Ectodermal cell (in vitro differentiated cells): Measurements from ENCODE around the gene SLC26A8.
A peak's percentile ranks its signal among the peaks of the same experiment; 100 is the strongest.
"Not testable (repeated sequence)": the region's sequence is repeated elsewhere in the genome, so short reads cannot be mapped to it uniquely, and the experiment has no call there.

Experiments used
- H3K27ac ChIP-seq: 2 replicates; pipeline ENCODE4 v1.7.0; 2013; ENCODE audit warnings: mild to moderate bottlenecking, low read depth, low read length; ENCODE audit not compliant: insufficient read depth, poor library complexity, severe bottlenecking
- H3K27me3 ChIP-seq: 2 replicates; pipeline ENCODE4 v1.7.0; 2013; ENCODE audit warnings: mild to moderate bottlenecking, low read length; ENCODE audit not compliant: insufficient read depth, control insufficient read depth, poor library complexity, severe bottlenecking
- H3K36me3 ChIP-seq: one replicate; pipeline ENCODE4 v1.7.0; 2013; ENCODE audit warnings: low read length; ENCODE audit not compliant: control insufficient read depth, insufficient read depth
- H3K4me1 ChIP-seq: one replicate; pipeline ENCODE4 v1.7.0; 2013; ENCODE audit warnings: low read length; ENCODE audit not compliant: control insufficient read depth, insufficient read depth
- H3K4me3 ChIP-seq: 2 replicates; pipeline ENCODE4 v1.7.0; 2013; ENCODE audit warnings: low read depth, low read length, control low read depth; ENCODE audit not compliant: insufficient read depth
- H3K9me3 ChIP-seq: 2 replicates; pipeline ENCODE4 v1.7.0; 2013; ENCODE audit warnings: mild to moderate bottlenecking, low read length, moderate library complexity; ENCODE audit not compliant: control insufficient read depth
- WGBS, 2 experiments: methylation state at CpG; one replicate each; pipeline ENCODE4 v1.1.7; 2013; ENCODE audit warnings: missing lambda C conversion rate in 2 of 2; 5-methylcytosine and 5-hydroxymethylcytosine counted together

SLC26A8 gene

GRCh38 chr6:35933844-35934243, 90.6 kb downstream of the SLC26A8 start:
- H3K27ac ChIP-seq, result no peak overlapping the region
- H3K27me3 ChIP-seq, result peaks cover 4% of the 10 kb centered on the region
- H3K4me3 ChIP-seq, result no peak overlapping the region
- H3K9me3 ChIP-seq, result no peaks in the 10 kb centered on the region
- 79 to 84% methylated on average over 2 of the region's 2 CpGs for WGBS, 2 experiments
- no peaks in the 10 kb centered on the region for H3K4me1 ChIP-seq
- H3K36me3 ChIP-seq, result no peaks in the 10 kb centered on the region

GRCh38 chr6:35931873-35932272, 92.6 kb downstream of the SLC26A8 start:
- H3K4me1 ChIP-seq, H3K27me3 ChIP-seq, H3K9me3 ChIP-seq, H3K27ac ChIP-seq, H3K4me3 ChIP-seq, H3K36me3 ChIP-seq: not testable (repeated sequence)
- WGBS, 2 experiments, result 89 to 95% methylated on average over 9 to 10 of the region's 10 CpGs

- no peak overlapping the region for H3K27ac ChIP-seq
- H3K9me3 ChIP-seq, result no peaks in the 10 kb centered on the region
- WGBS, 2 experiments, result 31 to 35% methylated on average over 30 of the region's 30 CpGs
- no peaks in the 10 kb centered on the region for H3K36me3 ChIP-seq
- H3K4me1 ChIP-seq, result no peaks in the 10 kb centered on the region
- peaks cover 4% of the 10 kb centered on the region for H3K27me3 ChIP-seq
- no peak overlapping the region for H3K4me3 ChIP-seq
Measured at GRCh38 chr6:35931120-35931561, 93.3 kb downstream of the SLC26A8 start.

GRCh38 chr6:35929601-35930000, 94.8 kb downstream of the SLC26A8 start:
- Histone ChIP-seq H3K4me3 (no peak overlapping the region), H3K27ac (no peak overlapping the region), H3K9me3 (no peaks in the 10 kb centered on the region), H3K27me3 (peaks cover 4% of the 10 kb centered on the region), H3K36me3 (no peaks in the 10 kb centered on the region), H3K4me1 (no peaks in the 10 kb centered on the region)
- WGBS, 2 experiments, result 96 to 100% methylated on average over 1 of the region's 1 CpG

GRCh38 chr6:35926509-35927215, 97.8 kb downstream of the SLC26A8 start:
- Histone ChIP-seq H3K4me1 (peaks cover 2% of the 10 kb centered on the region), H3K27ac (no peak overlapping the region), H3K9me3 (no peaks in the 10 kb centered on the region), H3K36me3 (no peaks in the 10 kb centered on the region), H3K4me3 (no peak overlapping the region), H3K27me3 (peaks cover 4% of the 10 kb centered on the region)
- WGBS, 2 experiments, result 68 to 76% methylated on average over 2 of the region's 2 CpGs

- Histone ChIP-seq H3K27me3 (peaks cover 4% of the 10 kb centered on the region), H3K4me3 (no peak overlapping the region), H3K27ac (no peak overlapping the region), H3K36me3 (no peaks in the 10 kb centered on the region), H3K9me3 (no peaks in the 10 kb centered on the region), H3K4me1 (peaks cover 4% of the 10 kb centered on the region)
- 79% methylated on average over 3 of the region's 3 CpGs for WGBS, 2 experiments
Measured at GRCh38 chr6:35925961-35926360, 98.5 kb downstream of the SLC26A8 start.

- Histone ChIP-seq H3K27me3 (no peaks in the 10 kb centered on the region), H3K4me3 (no peak overlapping the region), H3K36me3 (no peaks in the 10 kb centered on the region), H3K9me3 (no peaks in the 10 kb centered on the region), H3K27ac (no peak overlapping the region), H3K4me1 (peaks cover 4% of the 10 kb centered on the region)
- WGBS, 2 experiments, result 90 to 92% methylated on average over 1 of the region's 1 CpG
Measured at GRCh38 chr6:35924146-35924545, 100.3 kb downstream of the SLC26A8 start.

- no peaks in the 10 kb centered on the region for H3K9me3 ChIP-seq
- no peaks in the 10 kb centered on the region for H3K27me3 ChIP-seq
- no peaks in the 10 kb centered on the region for H3K36me3 ChIP-seq
- no peak overlapping the region for H3K27ac ChIP-seq
- WGBS, 2 experiments, result 76 to 85% methylated on average over 5 of the region's 5 CpGs
- H3K4me1 ChIP-seq, result peaks cover 7% of the 10 kb centered on the region
- H3K4me3 ChIP-seq, result peak overlapping the region; percentile 4
Measured at GRCh38 chr6:35922139-35922554, 102.3 kb downstream of the SLC26A8 start.

- 0% methylated on average over 68 of the region's 69 CpGs for WGBS, 2 experiments
- H3K27ac ChIP-seq, result peak within 1 kb of the TSS; percentile 26
- no peaks in the 10 kb centered on the region for H3K9me3 ChIP-seq
- H3K4me3 ChIP-seq, result peak within 1 kb of the TSS; percentile 90
- H3K36me3 ChIP-seq, result no peaks in the 10 kb centered on the region
- no peaks in the 10 kb centered on the region for H3K27me3 ChIP-seq
- peaks cover 7% of the 10 kb centered on the region for H3K4me1 ChIP-seq
Measured at GRCh38 chr6:35920793-35921732, 103.4 kb downstream of the SLC26A8 start, which contains the start of gene SRPK1. TSS of gene SRPK1 (minus strand) at chr6:35921098. CDS start at chr6:35921056, 42 bp downstream.
